Smooth muscle cell (in vitro differentiated cells): ENCODE data around the gene SMS. TPM values are rescaled to one million over a fixed set of nuclear protein-coding genes. Genes with fewer than 3 reads are reported as not detected.

Experiments used
- DNase-seq: peaks from one replicate; lab custom pipeline; 2025; ENCODE audit not compliant: unreplicated experiment; lab: John Stamatoyannopoulos, UW
- H2AFZ ChIP-seq: fragments of 200-600 bp; sonication (generic); 2 replicates; pipeline ENCODE4 v1.6.0; 2016; ENCODE audit warnings: antibody characterized with exemption, low read depth, mild to moderate bottlenecking
- H3F3A ChIP-seq: fragments of 200-600 bp; sonication (generic); 2 replicates; pipeline ENCODE4 v1.6.0; 2017; ENCODE audit warnings: antibody characterized with exemption, low read depth
- H3K27ac ChIP-seq: fragments of 200-600 bp; sonication (generic); 2 replicates; pipeline ENCODE4 v1.5.1; 2016; ENCODE audit warnings: low read depth, mild to moderate bottlenecking
- H3K27me3 ChIP-seq: fragments of 200-600 bp; sonication (generic); 2 replicates; pipeline ENCODE4 v1.6.1; 2016; ENCODE audit warnings: low read depth, mild to moderate bottlenecking
- H3K36me3 ChIP-seq: fragments of 200-600 bp; sonication (generic); 2 replicates; pipeline ENCODE4 v1.5.1; 2016; ENCODE audit warnings: low read depth
- H3K4me1 ChIP-seq: fragments of 200-600 bp; sonication (generic); 2 replicates; pipeline ENCODE4 v1.5.1; 2016; ENCODE audit warnings: low read depth
- H3K4me2 ChIP-seq: fragments of 200-600 bp; sonication (generic); 2 replicates; pipeline ENCODE4 v1.6.0; 2016; ENCODE audit warnings: mild to moderate bottlenecking
- H3K4me3 ChIP-seq: fragments of 200-600 bp; sonication (generic); 2 replicates; pipeline ENCODE4 v1.5.1; 2016; ENCODE audit warnings: mild to moderate bottlenecking
- H3K79me2 ChIP-seq: fragments of 200-600 bp; sonication (generic); 2 replicates; pipeline ENCODE4 v1.6.0; 2016; ENCODE audit warnings: low read depth, mild to moderate bottlenecking
- H3K9ac ChIP-seq: fragments of 200-600 bp; sonication (generic); 2 replicates; pipeline ENCODE4 v1.6.0; 2016; ENCODE audit warnings: low read depth
- H3K9me3 ChIP-seq: fragments of 200-600 bp; sonication (generic); replicated peaks from 2 replicates; pipeline ENCODE4 v1.5.1; 2016; ENCODE audit warnings: low read depth
- H4K20me1 ChIP-seq: fragments of 200-600 bp; sonication (generic); 2 replicates; pipeline ENCODE4 v1.6.0; 2016; ENCODE audit warnings: low read depth
- WGBS: methylation state at CpG from one replicate; pipeline ENCODE4 v1.1.7; 2016; ENCODE audit warnings: low lambda C conversion rate; 5-methylcytosine and 5-hydroxymethylcytosine counted together
- polyA plus RNA-seq: library from polyadenylated mRNA; unstranded; fragments of >200 nt; fragmentation: Nextera tagmentation; extraction: Ambion mirVana; gene quantifications from 2 replicates; pipeline ENCODE4 v1.2.1, GENCODE V29; 2016
- total RNA-seq: library from RNA; depleted of rRNA; stranded (reverse); fragments of >200 nt; gene quantifications from 2 replicates; pipeline ENCODE4 v1.2.3, GENCODE V29; 2014
- TF ChIP-seq, protein P1 (sequence below): fragments of 200-600 bp; sonication (generic); IDR thresholded peaks from 2 replicates; pipeline ENCODE4 v1.5.1; 2017; ENCODE audit warnings: borderline replicate concordance, mild to moderate bottlenecking, antibody characterized with exemption; ENCODE audit not compliant: insufficient read depth, poor library complexity, severe bottlenecking

SMS gene
- total and polyA plus RNA-seq, 2 experiments from 2014 or later, result 37.2 to 46.7 TPM

DNA sequence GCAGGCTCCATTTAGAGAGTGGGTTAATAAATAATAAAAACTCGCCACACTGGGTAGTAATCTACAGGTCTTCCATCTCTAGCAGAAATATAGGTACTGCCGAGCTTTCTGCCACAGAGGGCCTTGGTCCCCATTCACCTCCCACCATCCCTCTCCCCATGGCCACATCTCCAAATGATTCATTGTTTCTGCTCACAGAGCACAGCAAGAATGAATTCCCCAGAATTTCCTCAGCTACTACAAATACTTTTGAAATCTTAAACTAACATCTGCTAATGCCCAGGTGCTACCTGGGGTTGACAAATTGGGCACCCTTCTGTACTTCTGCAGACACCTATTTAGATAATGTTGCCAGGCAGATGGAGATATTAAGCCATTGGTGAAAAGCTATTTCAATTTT lies 96.7 kb downstream of the SMS start:
- no peak overlapping the region for H2AFZ ChIP-seq
- TF ChIP-seq, protein P1, sequence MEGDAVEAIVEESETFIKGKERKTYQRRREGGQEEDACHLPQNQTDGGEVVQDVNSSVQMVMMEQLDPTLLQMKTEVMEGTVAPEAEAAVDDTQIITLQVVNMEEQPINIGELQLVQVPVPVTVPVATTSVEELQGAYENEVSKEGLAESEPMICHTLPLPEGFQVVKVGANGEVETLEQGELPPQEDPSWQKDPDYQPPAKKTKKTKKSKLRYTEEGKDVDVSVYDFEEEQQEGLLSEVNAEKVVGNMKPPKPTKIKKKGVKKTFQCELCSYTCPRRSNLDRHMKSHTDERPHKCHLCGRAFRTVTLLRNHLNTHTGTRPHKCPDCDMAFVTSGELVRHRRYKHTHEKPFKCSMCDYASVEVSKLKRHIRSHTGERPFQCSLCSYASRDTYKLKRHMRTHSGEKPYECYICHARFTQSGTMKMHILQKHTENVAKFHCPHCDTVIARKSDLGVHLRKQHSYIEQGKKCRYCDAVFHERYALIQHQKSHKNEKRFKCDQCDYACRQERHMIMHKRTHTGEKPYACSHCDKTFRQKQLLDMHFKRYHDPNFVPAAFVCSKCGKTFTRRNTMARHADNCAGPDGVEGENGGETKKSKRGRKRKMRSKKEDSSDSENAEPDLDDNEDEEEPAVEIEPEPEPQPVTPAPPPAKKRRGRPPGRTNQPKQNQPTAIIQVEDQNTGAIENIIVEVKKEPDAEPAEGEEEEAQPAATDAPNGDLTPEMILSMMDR, result no peak
- WGBS, result 78% methylated on average over 2 of the region's 2 CpGs
- H3K4me3 ChIP-seq, result no peak overlapping the region
- DNase-seq, result no peak
- no peaks in the 10 kb centered on the region for H3F3A ChIP-seq
- no peaks in the 10 kb centered on the region for H3K9me3 ChIP-seq
- no peak overlapping the region for H3K9ac ChIP-seq
- no peaks in the 10 kb centered on the region for H3K79me2 ChIP-seq
- no peaks in the 10 kb centered on the region for H3K27me3 ChIP-seq
- no peak overlapping the region for H3K27ac ChIP-seq
- no peaks in the 10 kb centered on the region for H3K4me1 ChIP-seq
- no peaks in the 10 kb centered on the region for H3K36me3 ChIP-seq
- no peaks in the 10 kb centered on the region for H4K20me1 ChIP-seq
- H3K4me2 ChIP-seq, result no peak overlapping the region

DNA sequence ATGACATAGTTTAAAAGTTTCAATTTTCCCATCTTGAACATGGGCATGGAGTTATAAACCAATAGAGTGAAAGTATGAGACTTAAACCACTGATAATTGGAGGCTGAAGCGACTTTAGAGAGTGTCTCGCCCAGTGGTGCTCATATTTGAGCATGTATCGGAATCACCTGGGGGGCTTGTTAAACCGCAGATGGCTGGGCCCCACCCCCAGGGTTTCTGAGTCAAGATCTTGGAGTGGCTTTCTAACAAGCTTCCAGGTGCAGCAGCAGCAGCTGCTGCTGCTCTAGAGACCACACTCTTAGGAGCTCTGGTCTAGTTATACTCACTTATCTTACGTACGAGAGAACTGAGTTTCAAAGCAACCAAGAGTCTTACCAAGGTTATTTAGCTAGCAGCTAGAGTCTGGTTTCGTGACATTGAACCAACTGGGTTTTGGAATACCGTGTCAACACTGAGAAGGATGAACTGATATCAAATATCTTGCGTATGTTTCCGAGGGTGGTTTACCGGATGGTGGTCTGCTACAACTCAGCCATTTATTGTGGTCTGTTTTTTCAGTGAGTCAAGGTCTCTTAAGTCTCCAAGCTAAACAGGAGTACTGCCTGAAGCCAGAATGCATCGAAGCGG lies 97.5 kb downstream of the SMS start:
- Histone ChIP-seq H3K4me1 (no peaks in the 10 kb centered on the region), H3K27me3 (no peaks in the 10 kb centered on the region), H3K36me3 (no peaks in the 10 kb centered on the region), H2AFZ (no peak overlapping the region), H3K9ac (no peak overlapping the region), H3K4me3 (no peak overlapping the region), H3K4me2 (no peak overlapping the region), H4K20me1 (no peaks in the 10 kb centered on the region), H3F3A (no peaks in the 10 kb centered on the region), H3K9me3 (no peaks in the 10 kb centered on the region), H3K79me2 (no peaks in the 10 kb centered on the region), H3K27ac (no peak overlapping the region)
- no peak for DNase-seq
- WGBS, result 82% methylated on average over 13 of the region's 13 CpGs
- TF ChIP-seq, protein P1, result no peak

DNA sequence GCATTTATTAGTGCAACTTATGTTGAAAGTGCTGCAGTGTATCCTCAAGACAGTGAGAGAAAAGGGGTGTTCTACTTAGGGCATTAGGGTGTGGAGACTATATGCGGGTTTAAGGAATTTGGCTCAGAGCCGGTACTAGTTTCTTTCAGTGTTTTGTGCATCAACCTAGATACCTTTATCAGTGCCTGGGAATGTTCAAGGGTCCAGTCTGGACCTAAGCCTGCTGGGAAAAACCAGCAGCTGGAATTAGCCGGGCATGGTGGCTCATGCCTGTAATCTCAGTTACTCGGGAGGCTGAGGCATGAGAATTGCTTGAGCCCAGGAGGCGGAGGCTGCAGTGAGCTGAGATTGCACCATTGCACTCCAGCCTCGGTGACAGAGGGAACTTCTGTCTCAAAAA lies 99.0 kb downstream of the SMS start:
- no peak overlapping the region for H2AFZ ChIP-seq
- no peak for DNase-seq
- WGBS, result 87% methylated on average over 6 of the region's 6 CpGs
- H3K4me3 ChIP-seq, result no peak overlapping the region
- no peaks in the 10 kb centered on the region for H3K27me3 ChIP-seq
- no peaks in the 10 kb centered on the region for H3K9me3 ChIP-seq
- H3K79me2 ChIP-seq, result no peaks in the 10 kb centered on the region
- H3K4me2 ChIP-seq, result no peak overlapping the region
- no peaks in the 10 kb centered on the region for H3K36me3 ChIP-seq
- H3K4me1 ChIP-seq, result no peaks in the 10 kb centered on the region
- no peaks in the 10 kb centered on the region for H3F3A ChIP-seq
- H4K20me1 ChIP-seq, result no peaks in the 10 kb centered on the region
- TF ChIP-seq, protein P1, result no peak
- no peak overlapping the region for H3K27ac ChIP-seq
- no peak overlapping the region for H3K9ac ChIP-seq

DNA sequence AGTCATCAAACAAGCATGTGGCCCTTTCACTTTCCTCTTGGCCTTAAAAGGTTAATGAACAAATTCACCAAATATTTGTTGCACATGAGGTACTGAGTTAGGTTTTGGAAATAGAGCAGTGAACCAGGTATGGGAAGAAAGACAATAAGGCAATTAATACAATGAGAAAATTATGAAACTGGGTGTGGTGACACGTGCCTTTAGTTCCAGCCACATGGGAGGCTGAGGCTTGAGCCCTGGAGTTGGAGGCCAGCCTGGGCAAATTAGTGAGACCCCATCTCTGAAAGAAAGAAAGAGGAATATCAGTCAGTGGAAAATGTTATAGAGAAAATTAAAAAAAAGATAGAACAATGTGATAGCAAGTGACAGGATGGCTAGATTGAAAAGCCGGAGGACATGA lies 99.7 kb downstream of the SMS start:
- no peak for DNase-seq
- Histone ChIP-seq H3K36me3 (no peaks in the 10 kb centered on the region), H2AFZ (no peak overlapping the region), H3K79me2 (no peaks in the 10 kb centered on the region), H3F3A (no peaks in the 10 kb centered on the region), H3K9me3 (no peaks in the 10 kb centered on the region), H3K4me1 (no peaks in the 10 kb centered on the region), H3K27me3 (no peaks in the 10 kb centered on the region), H4K20me1 (no peaks in the 10 kb centered on the region), H3K4me2 (no peak overlapping the region), H3K9ac (no peak overlapping the region), H3K27ac (no peak overlapping the region), H3K4me3 (no peak overlapping the region)
- 83% methylated on average over 2 of the region's 2 CpGs for whole genome bisulfite sequencing
- TF ChIP-seq, protein P1, result no peak
